Epithelial cell of proximal tubule (primary cell): Measurements from ENCODE around the gene GFRA1. TPM values are rescaled to one million over a fixed set of nuclear protein-coding genes. Genes with fewer than 3 reads are reported as not detected.

Experiments
- DNase-seq: peaks from one replicate; pipeline ENCODE4 v3.0.0-alpha.2; 2011; ENCODE audit warnings: low read depth
- H3K4me3 ChIP-seq: 2 replicates; pipeline ENCODE4 v1.5.1; 2011; ENCODE audit warnings: low read depth, mild to moderate bottlenecking, low read length
- CTCF ChIP-seq: conservative IDR thresholded peaks from 2 replicates; pipeline ENCODE4 v1.5.1; 2012; ENCODE audit warnings: low read depth, mild to moderate bottlenecking, low read length
- total RNA-seq: library from RNA; depleted of rRNA; stranded (reverse); fragments of >200 nt; gene quantifications from 2 replicates; pipeline ENCODE4 v1.2.3, GENCODE V29; 2015

Gene GFRA1
- total RNA-seq, 1 donor from 2014 or later = 10.6 TPM

- H3K4me3 ChIP-seq = peak overlapping the region; percentile 72
- no peak for DNase-seq
Measured at GRCh38 chr10:116271593-116272439, 1.2 kb downstream of the GFRA1 start.

DNA sequence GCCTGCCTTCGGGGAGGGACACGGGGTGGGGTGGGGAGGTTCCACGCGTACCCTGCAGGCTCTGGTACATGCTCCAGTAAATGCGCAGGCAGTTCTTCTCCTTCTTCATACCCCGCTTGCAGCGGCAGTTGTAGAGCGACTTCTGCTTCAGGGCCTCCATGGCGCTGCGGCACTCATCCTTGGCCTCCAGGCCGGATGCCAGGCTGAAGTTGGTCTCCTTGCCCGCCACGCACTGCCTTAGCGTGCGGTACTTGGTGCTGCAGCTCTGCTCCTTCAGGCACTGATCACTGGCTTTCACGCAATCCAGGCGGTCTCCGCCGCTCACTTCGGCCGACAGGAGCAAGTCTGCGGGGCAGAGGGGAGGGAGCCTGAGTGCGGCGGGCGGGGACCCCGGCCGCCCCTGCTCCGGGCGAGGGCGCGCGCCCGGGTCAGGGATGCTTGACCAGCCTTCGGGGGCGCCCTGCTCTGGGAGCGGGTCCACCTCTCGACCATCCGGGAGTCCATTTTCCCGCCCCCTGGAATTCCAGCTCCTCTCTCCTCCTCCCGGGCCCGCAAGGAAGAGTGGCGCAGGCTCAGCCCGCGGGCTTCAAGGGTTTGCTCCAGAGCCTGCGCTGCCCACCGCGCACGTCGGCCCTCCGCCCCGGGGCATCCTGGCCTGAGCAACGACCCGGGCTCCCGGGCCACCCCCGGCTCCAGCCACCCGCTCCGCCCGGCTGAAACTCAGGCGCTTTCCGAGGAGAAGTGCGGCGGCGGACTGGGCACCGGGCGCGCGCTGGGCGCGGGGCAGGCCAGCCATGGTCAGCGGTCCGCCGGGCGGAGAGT lies 2.0 kb downstream of the GFRA1 start:
- DNase-seq = no peak
- no peak for TF ChIP-seq CTCF
- peak overlapping the region; percentile 72 for H3K4me3 ChIP-seq

More at GRCh38 chr10:116271593-116272439, 1.2 kb downstream of the GFRA1 start:
- no peak for TF ChIP-seq CTCF

DNA sequence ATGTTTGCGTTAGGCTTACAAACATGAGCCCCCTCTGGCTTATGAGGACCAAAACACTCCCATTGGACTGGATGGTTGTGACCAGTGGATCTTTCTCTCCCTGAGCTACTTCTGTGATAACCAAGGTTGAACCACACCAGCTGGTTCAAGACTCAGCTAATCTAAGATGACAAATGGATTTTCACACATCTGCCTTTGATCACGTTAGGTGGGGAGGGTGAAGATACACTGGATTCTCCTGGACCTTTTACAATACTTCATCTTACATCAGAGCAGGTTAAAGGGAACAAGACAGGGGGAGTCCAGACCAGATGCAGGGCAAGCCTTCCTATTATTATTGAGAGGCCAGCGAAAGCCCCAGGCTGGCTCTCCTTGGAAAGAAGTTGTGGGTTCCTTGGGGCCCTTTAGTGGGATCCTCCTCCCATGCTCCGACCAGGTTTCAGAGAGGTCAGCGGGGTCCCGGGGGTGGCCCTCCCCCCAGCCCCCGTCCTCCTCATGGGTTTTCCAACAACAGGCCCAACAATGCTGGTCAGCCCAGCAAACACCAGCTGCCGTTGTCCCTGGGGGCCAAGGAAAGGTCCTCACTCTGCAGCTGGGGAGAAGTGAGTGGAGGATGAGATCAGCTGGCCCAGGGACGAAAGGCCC lies 2.8 kb downstream of the GFRA1 start:
- no peak overlapping the region for H3K4me3 ChIP-seq
- no peak for TF ChIP-seq CTCF
- DNase-seq = no peak

- no peak for TF ChIP-seq CTCF
- no peak overlapping the region for H3K4me3 ChIP-seq
- no peak for DNase-seq
Measured at GRCh38 chr10:116269619-116270018, 3.4 kb downstream of the GFRA1 start.

- H3K4me3 ChIP-seq = no peak overlapping the region
- DNase-seq = no peak
Measured at GRCh38 chr10:116268976-116269375, 4.0 kb downstream of the GFRA1 start.

GRCh38 chr10:116265686-116266085 lies 7.3 kb downstream of the GFRA1 start:
- no peak for DNase-seq
- no peak for TF ChIP-seq CTCF
- H3K4me3 ChIP-seq = no peak overlapping the region

More at GRCh38 chr10:116268976-116269375, 4.0 kb downstream of the GFRA1 start:
- peak; percentile 42 for TF ChIP-seq CTCF
